ENCODE measurements around the gene APPBP2. TPM values are rescaled to one million over a fixed set of nuclear protein-coding genes. Genes with fewer than 3 reads are reported as not detected.

The APPBP2 gene
- total RNA-seq, 3 donors from 2014 or later (not counting 1 experiment from before 2014, with no cell fraction given), result 18.2 to 23.2 (median 23.0) TPM

GRCh38 chr17:60510031-60510430 lies 16.0 kb downstream of the APPBP2 start:
- peaks cover 9% of the 10 kb centered on the region for H3K36me3 ChIP-seq (ENCODE audit: control insufficient read depth, insufficient read depth, low read length)
- no peaks in the 10 kb centered on the region for H3K36me3 Mint-ChIP-seq
- H3K4me1 Mint-ChIP-seq, result peaks cover 38 to 39% of the 10 kb centered on the region in 2 donors
- H3K27ac Mint-ChIP-seq, result no peak overlapping the region
- 100% methylated on average over 2 of the region's 4 CpGs for WGBS (ENCODE audit: insufficient coverage)
- H3K9me3 Mint-ChIP-seq, result no peaks in the 10 kb centered on the region
- no peak overlapping the region for H3K27ac ChIP-seq (ENCODE audit: low read length)
- intact Hi-C loops (cut with micrococcal nuclease), result no loop called here
- no peak overlapping the region for H3K4me3 Mint-ChIP-seq
- H3K27me3 ChIP-seq (ENCODE audit: control insufficient read depth, insufficient read depth, low read length), result no peaks in the 10 kb centered on the region
- DNase-seq (no peak), ATAC-seq (no peak)
- no peak overlapping the region for H3K4me3 ChIP-seq (ENCODE audit: low read length)
- no peaks in the 10 kb centered on the region for H3K4me1 ChIP-seq (ENCODE audit: control insufficient read depth, insufficient read depth, low read length)
- TF ChIP-seq, protein P1, sequence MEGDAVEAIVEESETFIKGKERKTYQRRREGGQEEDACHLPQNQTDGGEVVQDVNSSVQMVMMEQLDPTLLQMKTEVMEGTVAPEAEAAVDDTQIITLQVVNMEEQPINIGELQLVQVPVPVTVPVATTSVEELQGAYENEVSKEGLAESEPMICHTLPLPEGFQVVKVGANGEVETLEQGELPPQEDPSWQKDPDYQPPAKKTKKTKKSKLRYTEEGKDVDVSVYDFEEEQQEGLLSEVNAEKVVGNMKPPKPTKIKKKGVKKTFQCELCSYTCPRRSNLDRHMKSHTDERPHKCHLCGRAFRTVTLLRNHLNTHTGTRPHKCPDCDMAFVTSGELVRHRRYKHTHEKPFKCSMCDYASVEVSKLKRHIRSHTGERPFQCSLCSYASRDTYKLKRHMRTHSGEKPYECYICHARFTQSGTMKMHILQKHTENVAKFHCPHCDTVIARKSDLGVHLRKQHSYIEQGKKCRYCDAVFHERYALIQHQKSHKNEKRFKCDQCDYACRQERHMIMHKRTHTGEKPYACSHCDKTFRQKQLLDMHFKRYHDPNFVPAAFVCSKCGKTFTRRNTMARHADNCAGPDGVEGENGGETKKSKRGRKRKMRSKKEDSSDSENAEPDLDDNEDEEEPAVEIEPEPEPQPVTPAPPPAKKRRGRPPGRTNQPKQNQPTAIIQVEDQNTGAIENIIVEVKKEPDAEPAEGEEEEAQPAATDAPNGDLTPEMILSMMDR (IDR thresholded peaks at IDR 0.05), result no peak
- H3K9me3 ChIP-seq (ENCODE audit: control insufficient read depth, insufficient read depth, low read length), result no peaks in the 10 kb centered on the region
- H3K27me3 Mint-ChIP-seq (ENCODE audit: low read depth in 2 of 2), result no peaks in the 10 kb centered on the region

DNA sequence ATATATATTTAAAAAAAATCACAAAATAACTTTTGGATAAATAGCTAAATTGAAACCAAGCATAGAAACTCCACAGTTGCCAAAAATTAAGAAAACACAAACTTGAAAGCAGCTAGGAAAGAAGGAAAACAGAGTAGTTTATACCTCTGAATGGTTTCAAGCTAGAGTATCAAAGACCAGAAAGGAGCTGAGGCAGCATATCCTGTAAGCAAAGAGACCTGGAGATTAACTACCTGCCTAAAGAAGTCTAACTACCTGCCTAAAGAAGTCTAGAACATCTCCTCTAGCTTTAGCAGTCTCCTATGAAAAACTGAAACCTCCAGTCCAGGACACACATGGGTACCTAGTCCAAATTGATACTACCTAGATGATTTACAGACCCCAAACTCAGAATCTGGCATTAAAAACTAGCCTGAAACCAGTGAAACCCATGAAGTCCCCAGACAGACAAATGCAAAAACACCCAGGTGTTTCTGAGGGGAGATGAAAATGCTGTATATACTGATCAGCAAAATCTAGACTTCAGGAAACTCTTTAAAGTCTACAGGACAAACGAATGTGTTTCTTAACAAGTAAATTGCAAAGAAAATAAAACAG lies 17.6 kb downstream of the APPBP2 start:
- H3K4me3 Mint-ChIP-seq, result no peak overlapping the region
- no peaks in the 10 kb centered on the region for H3K9me3 Mint-ChIP-seq
- H3K27ac Mint-ChIP-seq, result no peak overlapping the region
- no peaks in the 10 kb centered on the region for H3K27me3 Mint-ChIP-seq (ENCODE audit: low read depth in 2 of 2)
- Histone ChIP-seq H3K27me3 (ENCODE audit: control insufficient read depth, insufficient read depth, low read length) (no peaks in the 10 kb centered on the region), H3K4me1 (ENCODE audit: control insufficient read depth, insufficient read depth, low read length) (no peaks in the 10 kb centered on the region), H3K4me3 (ENCODE audit: low read length) (no peak overlapping the region), H3K9me3 (ENCODE audit: control insufficient read depth, insufficient read depth, low read length) (no peaks in the 10 kb centered on the region), H3K27ac (ENCODE audit: low read length) (no peak overlapping the region), H3K36me3 (ENCODE audit: control insufficient read depth, insufficient read depth, low read length) (peaks cover 9% of the 10 kb centered on the region)
- no peak for DNase-seq
- WGBS (ENCODE audit: insufficient coverage), result 100% methylated on average over 1 of the region's 1 CpG
- TF ChIP-seq, protein P1 (IDR thresholded peaks at IDR 0.05), result no peak
- intact Hi-C loops (cut with micrococcal nuclease), result no loop called here
- no peak for ATAC-seq
- peaks cover 28 to 30% of the 10 kb centered on the region in 2 donors for H3K4me1 Mint-ChIP-seq
- no peaks in the 10 kb centered on the region for H3K36me3 Mint-ChIP-seq

DNA sequence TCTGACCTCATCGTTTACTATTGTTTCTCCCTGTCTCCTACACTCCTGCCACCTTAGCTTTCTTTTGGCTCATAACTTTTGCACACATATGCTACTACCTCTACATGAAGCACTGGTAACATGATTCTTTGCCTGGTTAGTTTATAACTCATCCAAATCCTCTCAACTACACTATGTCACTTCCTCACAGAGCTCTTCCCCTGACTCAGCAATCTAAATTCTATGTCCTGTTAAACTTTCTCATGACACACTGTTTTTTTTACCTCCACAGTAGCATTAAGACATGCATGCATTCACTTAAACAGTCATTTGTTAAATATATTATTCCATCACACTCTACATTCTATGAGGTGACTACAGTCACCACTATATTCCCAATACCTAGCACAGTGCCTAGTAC lies 19.7 kb downstream of the APPBP2 start:
- H3K27ac ChIP-seq (ENCODE audit: low read length), result no peak overlapping the region
- H3K27me3 ChIP-seq (ENCODE audit: control insufficient read depth, insufficient read depth, low read length), result no peaks in the 10 kb centered on the region
- peak overlapping the region in 1 of 2 donors; percentile 4 for H3K27ac Mint-ChIP-seq
- TF ChIP-seq, protein P1 (IDR thresholded peaks at IDR 0.05), result no peak
- H3K4me1 ChIP-seq (ENCODE audit: control insufficient read depth, insufficient read depth, low read length), result no peaks in the 10 kb centered on the region
- H3K9me3 Mint-ChIP-seq, result no peaks in the 10 kb centered on the region
- intact Hi-C loops (cut with micrococcal nuclease), result no loop called here
- no peaks in the 10 kb centered on the region for H3K27me3 Mint-ChIP-seq (ENCODE audit: low read depth in 2 of 2)
- no peaks in the 10 kb centered on the region for H3K9me3 ChIP-seq (ENCODE audit: control insufficient read depth, insufficient read depth, low read length)
- H3K36me3 Mint-ChIP-seq, result no peaks in the 10 kb centered on the region
- 100% methylated on average over 1 of the region's 1 CpG for WGBS (ENCODE audit: insufficient coverage)
- no peak overlapping the region for H3K4me3 Mint-ChIP-seq
- H3K4me3 ChIP-seq (ENCODE audit: low read length), result no peak overlapping the region
- no peak for ATAC-seq
- no peak for DNase-seq
- peaks cover 3% of the 10 kb centered on the region for H3K36me3 ChIP-seq (ENCODE audit: control insufficient read depth, insufficient read depth, low read length)
- H3K4me1 Mint-ChIP-seq, result peaks cover 23 to 24% of the 10 kb centered on the region in 2 donors

GRCh38 chr17:60502145-60502544 lies 23.9 kb downstream of the APPBP2 start:
- Mint-ChIP-seq H3K4me3 (no peak overlapping the region), H3K27ac (no peak overlapping the region), H3K4me1 (peaks cover 17% of the 10 kb centered on the region in 2 donors), H3K36me3 (no peaks in the 10 kb centered on the region), H3K27me3 (ENCODE audit: low read depth in 2 of 2) (no peaks in the 10 kb centered on the region), H3K9me3 (no peaks in the 10 kb centered on the region)
- intact Hi-C loops (cut with micrococcal nuclease), result no loop called here
- WGBS (ENCODE audit: insufficient coverage), result 100% methylated on average over 2 of the region's 4 CpGs
- no peak overlapping the region for H3K27ac ChIP-seq (ENCODE audit: low read length)
- peaks cover 10% of the 10 kb centered on the region for H3K36me3 ChIP-seq (ENCODE audit: control insufficient read depth, insufficient read depth, low read length)
- no peaks in the 10 kb centered on the region for H3K9me3 ChIP-seq (ENCODE audit: control insufficient read depth, insufficient read depth, low read length)
- no peak for ATAC-seq
- DNase-seq, result no peak
- TF ChIP-seq, protein P1 (IDR thresholded peaks at IDR 0.05), result no peak
- no peaks in the 10 kb centered on the region for H3K27me3 ChIP-seq (ENCODE audit: control insufficient read depth, insufficient read depth, low read length)
- H3K4me3 ChIP-seq (ENCODE audit: low read length), result no peak overlapping the region
- no peaks in the 10 kb centered on the region for H3K4me1 ChIP-seq (ENCODE audit: control insufficient read depth, insufficient read depth, low read length)

All from natural killer cell (primary cell).